T-cell (primary cell): Measurements from ENCODE around the gene ASCC1. TPM values are rescaled to one million over a fixed set of nuclear protein-coding genes. Genes with fewer than 3 reads are reported as not detected.

ENCODE experiments used
- total RNA-seq, 35 experiments: library from RNA in 6 of 35; stranded (reverse) in 6 of 35; fragments of 120-200 nt in 1 of 35; gene quantifications; one replicate each; pipeline versions ENCODE4 v1.2.1 to v1.2.4 and lab custom pipeline; 2013 to 2026

Gene ASCC1
- total RNA-seq, 5 donors from 2014 or later (not counting 1 experiment from before 2014, with no cell fraction given), result 15.7 to 24.1 (median 21.7) TPM

Other genes with a start within 250 kb of the ASCC1 start
- 100 to 1,000 TPM; 501 to 684 (median 547) TPM for gene SPOCK2, start 127.7 kb downstream of the ASCC1 start, total RNA-seq
- gene ANAPC16, start 264 bp downstream of the ASCC1 start, total RNA-seq, result 100 to 1,000 TPM in 3 of 5 donors, 10 to 100 TPM in 2; 97.9 to 119 (median 106) TPM
- 100 to 1,000 TPM in 2 of 5 donors, 10 to 100 TPM in 3; 39.9 to 326 (median 52.1) TPM for gene DDIT4, start 57.6 kb upstream of the ASCC1 start, total RNA-seq
- 10 to 100 TPM; 27.1 to 41.4 (median 31.2) TPM for gene DNAJB12, start 138.6 kb upstream of the ASCC1 start, total RNA-seq